BE2C (cell line): Measurements from ENCODE around the gene IL22.

Experiments used
- DNase-seq: peaks from one replicate; pipeline ENCODE4 v3.0.0-alpha.2; 2020
- H3K27me3 ChIP-seq: fragments of 250-450 bp; sonication (Bioruptor Pico); 2 replicates; pipeline ENCODE4 v1.5.1; 2020; ENCODE audit warnings: mild to moderate bottlenecking
- H3K36me3 ChIP-seq: fragments of 250-450 bp; sonication (Bioruptor Pico); 2 replicates; pipeline ENCODE4 v1.5.1; 2020; ENCODE audit warnings: mild to moderate bottlenecking
- H3K4me1 ChIP-seq: fragments of 250-450 bp; sonication (Bioruptor Pico); 2 replicates; pipeline ENCODE4 v1.5.1; 2020
- H3K4me3 ChIP-seq: 2 replicates; pipeline ENCODE4 v1.5.1; 2011; ENCODE audit warnings: low read depth, low read length
- H3K9me3 ChIP-seq: fragments of 250-450 bp; sonication (Bioruptor Pico); 2 replicates; pipeline ENCODE4 v1.5.1; 2020
- CTCF ChIP-seq: IDR thresholded peaks from 2 replicates; pipeline ENCODE4 v1.5.1; 2012; ENCODE audit warnings: mild to moderate bottlenecking, low read depth, low read length

IL22 gene

GRCh38 chr12:68239309-68239982 is 14.0 kb downstream of the IL22 start:
- H3K36me3 ChIP-seq, result no peaks in the 10 kb centered on the region
- H3K9me3 ChIP-seq, result no peaks in the 10 kb centered on the region
- no peaks in the 10 kb centered on the region for H3K4me1 ChIP-seq
- DNase-seq, result no peak
- TF ChIP-seq CTCF, result no peak
- no peaks in the 10 kb centered on the region for H3K27me3 ChIP-seq
- no peak overlapping the region for H3K4me3 ChIP-seq

GRCh38 chr12:68237619-68238018 is 15.8 kb downstream of the IL22 start:
- Histone ChIP-seq H3K4me1 (no peaks in the 10 kb centered on the region), H3K9me3 (no peaks in the 10 kb centered on the region), H3K36me3 (no peaks in the 10 kb centered on the region), H3K27me3 (no peaks in the 10 kb centered on the region), H3K4me3 (no peak overlapping the region)
- TF ChIP-seq CTCF, result no peak
- DNase-seq, result no peak

- Histone ChIP-seq H3K4me3 (no peak overlapping the region; the same call in 1 of the 2 replicates), H3K36me3 (no peaks in the 10 kb centered on the region), H3K27me3 (no peaks in the 10 kb centered on the region), H3K9me3 (no peaks in the 10 kb centered on the region), H3K4me1 (no peaks in the 10 kb centered on the region)
- no peak for DNase-seq
- no peak for TF ChIP-seq CTCF
Measured at GRCh38 chr12:68237078-68237477, 16.3 kb downstream of the IL22 start.

- Histone ChIP-seq H3K36me3 (no peaks in the 10 kb centered on the region), H3K4me1 (no peaks in the 10 kb centered on the region), H3K27me3 (peaks cover 2% of the 10 kb centered on the region; the same call in 1 of the 2 replicates), H3K9me3 (no peaks in the 10 kb centered on the region), H3K4me3 (peak overlapping the region; percentile 32)
- DNase-seq, result no peak
- TF ChIP-seq CTCF, result 0 out of 2 replicates have a peak, but pooled peaks have one; percentile 2
Measured at GRCh38 chr12:68236421-68237059, 16.9 kb downstream of the IL22 start.

- H3K27me3 ChIP-seq, result peaks cover 4% of the 10 kb centered on the region; the same call in 1 of the 2 replicates
- H3K4me3 ChIP-seq, result no peak overlapping the region
- no peaks in the 10 kb centered on the region for H3K9me3 ChIP-seq
- H3K36me3 ChIP-seq, result no peaks in the 10 kb centered on the region
- no peak for DNase-seq
- no peaks in the 10 kb centered on the region for H3K4me1 ChIP-seq
- no peak for TF ChIP-seq CTCF
Measured at GRCh38 chr12:68235576-68235975, 17.8 kb downstream of the IL22 start.

- DNase-seq, result no peak
- H3K27me3 ChIP-seq, result peaks cover 4% of the 10 kb centered on the region; the same call in 1 of the 2 replicates
- H3K4me1 ChIP-seq, result no peaks in the 10 kb centered on the region
- no peak for TF ChIP-seq CTCF
- H3K4me3 ChIP-seq, result no peak overlapping the region
- no peaks in the 10 kb centered on the region for H3K36me3 ChIP-seq
- no peaks in the 10 kb centered on the region for H3K9me3 ChIP-seq
Measured at GRCh38 chr12:68234140-68234539, 19.3 kb downstream of the IL22 start.
